GM19099 (cell line): ENCODE data around the gene FDCSP.

ENCODE experiments used
- POLR2A ChIP-seq: IDR thresholded peaks from 3 replicates; pipeline ENCODE4 v1.6.1; 2011; ENCODE audit warnings: low read depth; ENCODE audit not compliant: insufficient read length; ENCODE audit errors: extremely low read depth

FDCSP gene

GRCh38 chr4:70225824-70226223, at the start of gene FDCSP:
FDCSP (plus strand) TSS chr4:70226124; CDS start chr4:70231195, 5,071 bp downstream.
- TF ChIP-seq POLR2A = no peak

DNA sequence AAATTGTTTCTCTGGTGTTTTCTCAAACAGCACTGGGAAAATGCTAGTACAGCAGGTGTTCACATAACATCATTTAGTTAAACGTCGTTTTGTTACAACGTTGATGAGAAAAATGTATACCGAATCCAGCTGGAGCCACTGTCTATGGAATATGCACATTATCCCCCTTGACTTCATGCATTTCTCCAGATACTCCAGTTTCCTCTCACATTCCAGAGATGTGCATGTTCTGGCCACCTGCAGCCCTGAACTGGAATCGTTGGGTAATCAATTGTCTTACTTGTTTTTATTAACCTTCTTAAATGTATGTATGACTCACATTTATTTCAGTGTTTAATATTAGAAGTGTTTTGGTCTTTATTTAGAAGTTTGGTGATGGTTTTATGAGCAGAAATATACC, 48.8 kb upstream of the FDCSP start:
- no peak for TF ChIP-seq POLR2A

DNA sequence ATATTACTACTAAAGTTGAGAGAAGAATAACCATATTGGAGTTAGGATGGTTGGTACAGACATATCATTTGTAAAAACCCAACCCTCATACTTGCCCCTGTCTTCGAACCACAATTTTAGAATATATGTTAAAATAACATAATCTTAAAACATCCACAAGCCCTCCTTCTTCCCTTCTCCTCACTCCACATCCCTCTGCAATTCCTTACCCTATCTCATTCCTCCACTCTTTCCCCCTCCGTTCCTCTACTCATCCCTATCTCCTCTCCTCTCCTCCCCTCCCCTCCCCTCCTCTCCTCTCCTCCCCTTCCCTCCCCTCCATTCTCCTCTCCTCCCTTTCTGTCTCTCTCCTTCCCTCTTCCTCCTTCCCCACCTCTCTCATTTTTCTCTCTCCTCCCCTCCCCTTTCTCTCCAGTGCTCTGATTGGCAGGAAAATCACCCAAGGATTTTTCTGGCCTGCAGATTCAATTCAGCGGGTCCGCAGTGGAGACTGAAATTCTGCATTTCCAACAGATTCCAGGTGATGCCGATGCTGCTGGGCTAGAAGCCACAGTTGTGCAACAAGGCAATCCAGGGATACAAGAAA, 47.8 kb upstream of the FDCSP start:
- no peak for TF ChIP-seq POLR2A

GRCh38 chr4:70179811-70180210, 46.1 kb upstream of the FDCSP start:
- TF ChIP-seq POLR2A = no peak

DNA sequence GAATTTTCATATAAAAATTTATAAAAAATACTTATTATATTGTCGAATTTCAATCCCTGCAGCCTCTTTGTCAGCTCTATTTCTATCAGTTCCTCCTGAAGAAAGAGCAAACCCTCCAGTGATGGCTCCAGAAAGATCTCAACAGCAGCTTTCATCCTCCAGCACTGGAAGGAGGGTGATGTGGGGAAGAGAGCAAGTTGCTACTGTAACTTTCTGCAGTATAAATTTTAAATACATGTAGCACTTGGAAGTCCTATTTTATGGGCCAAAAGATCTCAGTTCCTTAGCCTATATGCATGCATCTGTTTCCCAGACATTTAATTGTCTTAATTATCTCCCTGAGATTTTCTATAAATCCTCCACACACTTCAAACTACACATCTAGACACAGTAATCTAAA, 44.1 kb upstream of the FDCSP start:
- TF ChIP-seq POLR2A = no peak

- TF ChIP-seq POLR2A = no peak
These were observed 43.3 kb upstream of the FDCSP start for GRCh38 chr4:70182517-70183167.

GRCh38 chr4:70183168-70183939, 42.6 kb upstream of the FDCSP start:
- no peak for TF ChIP-seq POLR2A

- no peak for TF ChIP-seq POLR2A
These were observed 42.0 kb upstream of the FDCSP start for GRCh38 chr4:70183940-70184246.

- TF ChIP-seq POLR2A = no peak
These were observed 38.7 kb upstream of the FDCSP start for GRCh38 chr4:70187216-70187615.

GRCh38 chr4:70190579-70190978, 35.3 kb upstream of the FDCSP start:
- TF ChIP-seq POLR2A = no peak

DNA sequence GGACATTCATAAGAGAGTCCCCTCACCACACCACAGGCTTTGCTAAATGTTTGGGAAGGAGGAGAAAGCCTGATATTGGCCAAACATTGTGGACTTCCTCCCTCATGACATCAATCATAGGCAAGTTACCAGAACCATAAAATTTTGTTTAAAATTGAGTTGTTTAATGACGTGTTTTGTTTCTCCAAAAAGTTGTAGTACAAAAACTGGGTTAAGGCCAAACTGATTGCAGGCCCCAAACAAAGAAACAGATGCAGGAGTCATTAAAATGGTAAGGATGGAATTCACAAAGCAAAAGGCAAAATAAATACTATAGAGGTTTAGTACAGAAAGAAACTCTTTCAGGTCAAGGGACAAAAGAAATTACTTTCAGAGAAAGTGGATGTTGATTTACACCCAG, 34.3 kb upstream of the FDCSP start:
- no peak for TF ChIP-seq POLR2A

DNA sequence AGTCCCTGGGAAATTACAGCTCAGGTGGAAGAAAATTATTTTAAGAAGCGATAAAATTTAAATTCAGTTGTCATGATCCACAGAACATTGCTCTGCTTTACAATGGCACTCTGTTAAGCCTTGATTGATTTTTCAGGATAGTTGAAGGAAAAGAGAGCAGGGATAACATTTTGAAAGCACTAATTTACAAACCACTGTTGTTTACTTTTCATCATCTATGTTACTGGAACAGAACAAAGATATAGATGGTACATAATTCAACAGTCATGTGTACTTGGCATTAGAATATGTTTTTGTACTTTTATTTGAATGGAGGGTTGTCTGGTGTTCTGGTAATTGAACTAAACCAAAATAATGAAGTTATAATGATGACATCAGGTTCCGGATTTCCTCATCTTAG, 33.0 kb upstream of the FDCSP start:
- TF ChIP-seq POLR2A = no peak

DNA sequence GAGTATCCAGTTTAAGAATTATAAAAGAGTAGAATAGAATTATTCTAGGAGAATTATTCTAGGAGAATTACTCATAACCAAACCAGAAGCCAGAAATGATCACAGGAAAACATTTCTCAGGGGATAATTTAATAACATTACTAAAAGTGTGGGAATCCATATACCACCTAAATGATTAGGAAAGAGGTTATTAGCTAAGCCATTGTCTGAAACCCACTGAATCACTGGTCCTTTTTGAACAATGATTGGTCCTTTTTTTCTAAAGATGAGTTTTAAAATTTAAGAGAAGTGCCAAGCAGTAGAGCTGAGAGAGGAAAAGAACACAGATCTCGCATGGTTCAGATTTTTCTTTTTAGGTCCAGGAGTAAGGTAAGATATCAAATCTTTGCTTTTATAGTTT, 30.5 kb upstream of the FDCSP start, which contains the start of gene ODAM:
TSS of gene ODAM (plus strand) at position 301 of the 400 bp plus-strand sequence. CDS start 819 bp downstream, outside the sequence.
- no peak for TF ChIP-seq POLR2A

DNA sequence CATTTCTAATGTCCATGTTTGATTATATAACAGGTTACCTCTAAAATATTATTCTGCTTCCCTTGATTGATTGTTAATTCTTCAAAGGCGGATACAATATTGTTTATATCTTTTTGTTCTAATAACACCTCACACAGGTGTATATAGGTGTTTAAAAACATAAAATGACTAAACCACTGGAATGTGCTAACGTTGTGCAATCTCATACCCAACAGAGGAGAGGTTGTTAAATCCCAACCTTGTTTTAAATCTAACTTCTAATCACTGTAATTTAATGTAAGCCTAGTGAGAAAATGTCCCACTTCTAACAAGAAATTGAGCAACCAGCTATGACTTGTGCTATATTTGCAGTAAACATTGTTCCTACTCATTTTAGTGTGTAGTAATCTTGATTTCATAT, 29.1 kb upstream of the FDCSP start:
- TF ChIP-seq POLR2A = no peak

GRCh38 chr4:70197842-70198241, 28.1 kb upstream of the FDCSP start:
- no peak for TF ChIP-seq POLR2A

DNA sequence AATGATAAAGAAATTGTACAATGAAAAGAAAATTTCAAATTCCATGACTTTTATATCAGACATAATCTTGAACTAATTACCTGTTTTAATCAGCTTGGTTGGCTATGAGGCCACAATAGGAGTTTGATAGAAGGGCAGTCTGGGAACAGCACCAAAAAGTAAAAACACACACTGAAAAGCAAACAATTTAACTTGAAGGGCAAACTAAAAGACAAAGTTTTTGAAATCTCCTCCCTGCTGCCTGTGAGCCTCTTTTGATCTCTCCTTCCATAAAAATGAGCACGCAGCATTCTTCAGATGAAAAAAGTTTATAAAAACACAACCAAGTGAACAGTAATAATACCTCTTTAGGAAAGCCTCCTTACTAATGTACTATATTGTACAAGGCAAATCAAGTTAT, 22.3 kb upstream of the FDCSP start:
- no peak for TF ChIP-seq POLR2A

GRCh38 chr4:70236125-70236524, 10.2 kb downstream of the FDCSP start:
- TF ChIP-seq POLR2A = no peak
